Panc1 (cell line): Measurements from ENCODE around the gene ATIC.

Experiments used
- POLR2AphosphoS5 ChIP-seq: IDR thresholded peaks from 2 replicates; pipeline ENCODE4 v1.6.1; 2012; ENCODE audit warnings: mild to moderate bottlenecking, low read depth, low read length, moderate library complexity
- REST ChIP-seq, 2 experiments: IDR thresholded peaks; 2 replicates each; pipeline ENCODE4 v1.6.1; 2011 to 2012; ENCODE audit warnings: low read depth in 2 of 2, control low read depth in 1 of 2, low read length in 1 of 2, mild to moderate bottlenecking in 1 of 2, moderate library complexity in 1 of 2; ENCODE audit not compliant: insufficient read depth in 1 of 2
- SIN3A ChIP-seq: IDR thresholded peaks from 2 replicates; pipeline ENCODE4 v1.6.1; 2012; ENCODE audit warnings: low read depth, mild to moderate bottlenecking, low read length, moderate library complexity, borderline replicate concordance; ENCODE audit not compliant: insufficient read depth
- TCF7L2 ChIP-seq: IDR thresholded peaks from 2 replicates; pipeline ENCODE4 v1.6.1; 2011; ENCODE audit warnings: mild to moderate bottlenecking, low read depth, low read length, inconsistent platforms
- TF ChIP-seq, protein P1 (sequence below): fragments of 450-650 bp; IDR thresholded peaks from 2 replicates; pipeline ENCODE4 v1.5.1; 2017; ENCODE audit warnings: mild to moderate bottlenecking

DNA sequence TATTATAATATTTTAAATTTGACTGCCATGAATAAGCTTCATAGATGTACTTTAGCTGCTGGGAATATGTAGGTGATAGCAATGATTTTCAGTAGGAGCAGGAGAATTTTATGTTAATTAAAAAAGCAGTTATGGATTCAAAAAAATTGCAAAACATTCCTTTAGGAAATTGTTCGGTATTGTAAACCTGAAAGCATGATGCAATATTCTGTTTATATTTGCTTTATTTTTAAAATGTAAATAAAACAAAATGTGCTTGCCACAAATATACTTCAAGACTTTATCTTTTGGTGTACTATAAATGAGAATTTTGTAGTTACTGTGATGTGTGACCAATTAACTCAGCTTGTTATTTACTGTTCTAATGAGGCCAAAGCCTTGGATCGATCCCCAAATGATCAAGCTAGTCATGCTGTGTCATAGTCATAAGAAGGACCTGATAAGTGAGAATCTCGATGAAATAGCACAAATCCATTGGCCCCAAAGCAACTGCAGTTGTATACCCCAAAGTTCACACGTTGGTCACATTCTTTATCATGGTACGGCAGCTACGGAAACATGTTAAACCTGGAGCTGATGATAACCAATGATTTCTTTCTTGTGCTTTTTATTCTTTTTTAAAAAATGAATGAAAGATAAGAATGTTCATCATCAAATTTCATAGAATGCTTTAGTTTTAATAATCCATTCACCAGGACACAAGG lies 23.6 kb upstream of the ATIC start:
- TF ChIP-seq, protein P1, sequence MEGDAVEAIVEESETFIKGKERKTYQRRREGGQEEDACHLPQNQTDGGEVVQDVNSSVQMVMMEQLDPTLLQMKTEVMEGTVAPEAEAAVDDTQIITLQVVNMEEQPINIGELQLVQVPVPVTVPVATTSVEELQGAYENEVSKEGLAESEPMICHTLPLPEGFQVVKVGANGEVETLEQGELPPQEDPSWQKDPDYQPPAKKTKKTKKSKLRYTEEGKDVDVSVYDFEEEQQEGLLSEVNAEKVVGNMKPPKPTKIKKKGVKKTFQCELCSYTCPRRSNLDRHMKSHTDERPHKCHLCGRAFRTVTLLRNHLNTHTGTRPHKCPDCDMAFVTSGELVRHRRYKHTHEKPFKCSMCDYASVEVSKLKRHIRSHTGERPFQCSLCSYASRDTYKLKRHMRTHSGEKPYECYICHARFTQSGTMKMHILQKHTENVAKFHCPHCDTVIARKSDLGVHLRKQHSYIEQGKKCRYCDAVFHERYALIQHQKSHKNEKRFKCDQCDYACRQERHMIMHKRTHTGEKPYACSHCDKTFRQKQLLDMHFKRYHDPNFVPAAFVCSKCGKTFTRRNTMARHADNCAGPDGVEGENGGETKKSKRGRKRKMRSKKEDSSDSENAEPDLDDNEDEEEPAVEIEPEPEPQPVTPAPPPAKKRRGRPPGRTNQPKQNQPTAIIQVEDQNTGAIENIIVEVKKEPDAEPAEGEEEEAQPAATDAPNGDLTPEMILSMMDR = no peak
- no peak for TF ChIP-seq POLR2AphosphoS5
- TF ChIP-seq SIN3A = no peak
- TF ChIP-seq TCF7L2 = no peak
- TF ChIP-seq REST (IDR thresholded peaks at IDR 0.05; ENCODE audit: insufficient read depth in 1 of 2, low read depth in 2 of 2, low read length in 1 of 2) = no peak
